ENCODE data around the gene RPS3.

RPS3 gene

GRCh38 chr11:75434051-75434450 is 34.7 kb downstream of the RPS3 start:
- H3K27ac ChIP-seq (ENCODE audit: low read length, poor library complexity, severe bottlenecking), result no peak overlapping the region
- H3K79me1 ChIP-seq (replicated peaks; ENCODE audit: low read length, poor library complexity, severe bottlenecking), result no peaks in the 10 kb centered on the region
- H2AK5ac ChIP-seq (ENCODE audit: low read length, severe bottlenecking), result no peak overlapping the region
- peaks cover 16% of the 10 kb centered on the region for H3K4me1 ChIP-seq (ENCODE audit: control insufficient read depth, insufficient read depth, low read depth, low read length)
- H4K8ac ChIP-seq (ENCODE audit: low read length), result no peak overlapping the region
- peaks cover 40 to 45% of the 10 kb centered on the region in 2 experiments for H3K27me3 ChIP-seq (ENCODE audit: control insufficient read depth in 1 of 2, insufficient read depth in 1 of 2, low read length in 2 of 2)
- peaks cover 4% of the 10 kb centered on the region for H3K9me3 ChIP-seq (ENCODE audit: control insufficient read depth, low read length)
- H3K14ac ChIP-seq (ENCODE audit: low read length in 2 of 2), result no peak overlapping the region
- no peak overlapping the region for H2BK5ac ChIP-seq (ENCODE audit: low read depth, low read length, poor library complexity, severe bottlenecking)
- WGBS, result 94% methylated on average over 4 of the region's 4 CpGs
- no peak overlapping the region for H2BK15ac ChIP-seq (ENCODE audit: low read depth, poor library complexity, severe bottlenecking)
- no peak overlapping the region for H3K4me3 ChIP-seq (ENCODE audit: insufficient read depth in 1 of 2, low read depth in 1 of 2, low read length in 2 of 2)
- H3K23ac ChIP-seq (ENCODE audit: low read length in 2 of 2), result no peak overlapping the region
- H3K36me3 ChIP-seq (ENCODE audit: control insufficient read depth in 1 of 2, insufficient read depth in 2 of 2, low read depth in 1 of 2, low read length in 2 of 2), result no peaks in the 10 kb centered on the region
- DNase-seq, result no peak
- no peak overlapping the region for H4K91ac ChIP-seq (ENCODE audit: low read length)
- H3K9ac ChIP-seq (ENCODE audit: low read length), result no peak overlapping the region
- no peak overlapping the region for H3K4ac ChIP-seq (ENCODE audit: low read depth in 1 of 2, low read length in 2 of 2)
- H2BK12ac ChIP-seq (ENCODE audit: low read length in 2 of 2), result no peak overlapping the region
- H3K18ac ChIP-seq (ENCODE audit: low read depth in 1 of 2, low read length in 2 of 2), result no peak overlapping the region
- H2BK120ac ChIP-seq (ENCODE audit: low read depth, low read length), result no peak overlapping the region
- H2AFZ ChIP-seq (ENCODE audit: low read depth, low read length), result no peak overlapping the region
- H3K4me2 ChIP-seq (ENCODE audit: low read length, poor library complexity, severe bottlenecking), result no peak overlapping the region

DNA sequence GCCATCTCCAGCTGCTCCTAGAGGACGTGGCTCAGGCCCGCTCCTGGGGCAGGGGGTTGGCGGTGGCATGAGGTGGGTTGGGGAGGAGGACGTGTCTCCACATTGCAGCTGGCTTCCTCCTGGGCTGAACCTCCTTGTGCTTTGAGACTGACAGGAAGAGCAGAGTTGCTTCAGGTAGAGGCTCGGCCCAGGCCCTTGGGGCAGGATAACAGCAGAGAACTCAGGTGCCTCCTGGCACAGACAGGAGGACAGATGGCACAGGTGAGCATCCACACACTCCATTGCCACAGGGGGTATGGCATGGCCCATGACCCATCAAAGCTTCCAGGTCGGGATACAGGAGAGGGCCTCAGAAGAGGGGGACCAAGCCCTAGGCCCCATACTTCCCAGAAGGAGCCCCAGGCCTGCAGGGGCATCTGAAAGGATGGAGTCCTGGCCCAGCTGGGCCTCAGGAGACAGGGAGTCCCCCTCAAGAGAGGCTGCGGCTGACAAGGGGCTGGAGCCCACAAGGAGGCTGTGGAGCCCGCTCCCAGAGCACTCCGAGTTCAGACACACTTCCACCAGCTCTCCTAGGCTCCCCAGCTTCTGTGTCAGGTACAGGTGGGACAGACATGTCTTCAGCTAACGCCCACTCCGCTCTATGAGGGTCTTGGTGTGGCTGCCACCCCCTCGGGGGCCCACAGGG is 35.7 kb downstream of the RPS3 start:
- no peak overlapping the region for H4K8ac ChIP-seq (ENCODE audit: low read length)
- H2BK5ac ChIP-seq (ENCODE audit: low read depth, low read length, poor library complexity, severe bottlenecking), result no peak overlapping the region
- no peak overlapping the region for H4K91ac ChIP-seq (ENCODE audit: low read length)
- no peak overlapping the region for H3K14ac ChIP-seq (ENCODE audit: low read length in 2 of 2)
- no peak overlapping the region for H2BK120ac ChIP-seq (ENCODE audit: low read depth, low read length)
- peaks cover 11% of the 10 kb centered on the region for H3K4me1 ChIP-seq (ENCODE audit: control insufficient read depth, insufficient read depth, low read depth, low read length)
- 75% methylated on average over 12 of the region's 12 CpGs for WGBS
- no peak overlapping the region for H2BK12ac ChIP-seq (ENCODE audit: low read length in 2 of 2)
- no peak overlapping the region for H3K9ac ChIP-seq (ENCODE audit: low read length)
- no peak overlapping the region for H3K4me2 ChIP-seq (ENCODE audit: low read length, poor library complexity, severe bottlenecking)
- no peak overlapping the region for H3K27ac ChIP-seq (ENCODE audit: low read length, poor library complexity, severe bottlenecking)
- no peak overlapping the region for H2BK15ac ChIP-seq (ENCODE audit: low read depth, poor library complexity, severe bottlenecking)
- no peak overlapping the region for H2AFZ ChIP-seq (ENCODE audit: low read depth, low read length)
- no peak overlapping the region for H2AK5ac ChIP-seq (ENCODE audit: low read length, severe bottlenecking)
- no peaks in the 10 kb centered on the region for H3K36me3 ChIP-seq (ENCODE audit: control insufficient read depth in 1 of 2, insufficient read depth in 2 of 2, low read depth in 1 of 2, low read length in 2 of 2)
- DNase-seq, result no peak
- H3K18ac ChIP-seq (ENCODE audit: low read depth in 1 of 2, low read length in 2 of 2), result no peak overlapping the region
- H3K4ac ChIP-seq (ENCODE audit: low read depth in 1 of 2, low read length in 2 of 2), result no peak overlapping the region
- H3K4me3 ChIP-seq (ENCODE audit: insufficient read depth in 1 of 2, low read depth in 1 of 2, low read length in 2 of 2), result no peak overlapping the region
- no peaks in the 10 kb centered on the region for H3K9me3 ChIP-seq (ENCODE audit: control insufficient read depth, low read length)
- H3K27me3 ChIP-seq (ENCODE audit: control insufficient read depth in 1 of 2, insufficient read depth in 1 of 2, low read length in 2 of 2), result peaks cover 35 to 38% of the 10 kb centered on the region in 2 experiments
- H3K79me1 ChIP-seq (replicated peaks; ENCODE audit: low read length, poor library complexity, severe bottlenecking), result no peaks in the 10 kb centered on the region
- no peak overlapping the region for H3K23ac ChIP-seq (ENCODE audit: low read length in 2 of 2)

GRCh38 chr11:75435571-75435925 is 36.2 kb downstream of the RPS3 start:
- H2BK12ac ChIP-seq (ENCODE audit: low read length in 2 of 2), result no peak overlapping the region
- no peak overlapping the region for H2BK5ac ChIP-seq (ENCODE audit: low read depth, low read length, poor library complexity, severe bottlenecking)
- H3K27me3 ChIP-seq (ENCODE audit: control insufficient read depth in 1 of 2, insufficient read depth in 1 of 2, low read length in 2 of 2), result peaks cover 34 to 35% of the 10 kb centered on the region in 2 experiments
- no peak overlapping the region for H3K23ac ChIP-seq (ENCODE audit: low read length in 2 of 2)
- no peak for DNase-seq
- H3K4me3 ChIP-seq (ENCODE audit: insufficient read depth in 1 of 2, low read depth in 1 of 2, low read length in 2 of 2), result no peak overlapping the region
- no peaks in the 10 kb centered on the region for H3K9me3 ChIP-seq (ENCODE audit: control insufficient read depth, low read length)
- no peak overlapping the region for H3K9ac ChIP-seq (ENCODE audit: low read length)
- no peak overlapping the region for H4K91ac ChIP-seq (ENCODE audit: low read length)
- no peak overlapping the region for H3K18ac ChIP-seq (ENCODE audit: low read depth in 1 of 2, low read length in 2 of 2)
- peak overlapping the region; percentile 15 for H2BK15ac ChIP-seq (ENCODE audit: low read depth, poor library complexity, severe bottlenecking)
- 88% methylated on average over 9 of the region's 9 CpGs for WGBS
- H2AFZ ChIP-seq (ENCODE audit: low read depth, low read length), result no peak overlapping the region
- no peak overlapping the region for H3K27ac ChIP-seq (ENCODE audit: low read length, poor library complexity, severe bottlenecking)
- no peak overlapping the region for H3K14ac ChIP-seq (ENCODE audit: low read length in 2 of 2)
- H2AK5ac ChIP-seq (ENCODE audit: low read length, severe bottlenecking), result no peak overlapping the region
- no peak overlapping the region for H4K8ac ChIP-seq (ENCODE audit: low read length)
- H2BK120ac ChIP-seq (ENCODE audit: low read depth, low read length), result no peak overlapping the region
- H3K4me1 ChIP-seq (ENCODE audit: control insufficient read depth, insufficient read depth, low read depth, low read length), result peaks cover 6% of the 10 kb centered on the region
- H3K36me3 ChIP-seq (ENCODE audit: control insufficient read depth in 1 of 2, insufficient read depth in 2 of 2, low read depth in 1 of 2, low read length in 2 of 2), result no peaks in the 10 kb centered on the region
- no peak overlapping the region for H3K4ac ChIP-seq (ENCODE audit: low read depth in 1 of 2, low read length in 2 of 2)
- no peak overlapping the region for H3K4me2 ChIP-seq (ENCODE audit: low read length, poor library complexity, severe bottlenecking)
- H3K79me1 ChIP-seq (replicated peaks; ENCODE audit: low read length, poor library complexity, severe bottlenecking), result no peaks in the 10 kb centered on the region

DNA sequence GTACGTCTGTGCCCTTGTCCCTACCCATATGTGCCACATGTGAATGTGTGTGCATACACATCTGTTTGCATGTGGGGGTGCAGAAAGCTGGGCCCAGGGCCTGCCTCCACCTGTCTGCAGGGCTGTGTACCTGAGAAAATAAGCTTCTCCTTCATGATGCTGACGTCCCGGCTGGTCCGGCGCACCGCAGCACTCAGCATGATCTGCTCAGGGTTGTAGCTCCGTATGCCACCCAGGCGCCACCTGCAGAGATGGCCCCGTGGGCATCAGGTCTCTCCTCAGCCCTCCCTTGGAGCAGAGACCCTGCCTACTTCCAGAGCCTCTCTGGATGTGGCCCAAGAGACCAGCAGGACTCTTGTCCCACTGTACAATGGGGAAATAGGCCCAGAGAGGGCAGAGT is 37.5 kb downstream of the RPS3 start:
- DNase-seq, result no peak
- WGBS, result 98% methylated on average over 8 of the region's 9 CpGs
- peaks cover 0 to 2% of the 10 kb centered on the region in 2 experiments for H3K36me3 ChIP-seq (ENCODE audit: control insufficient read depth in 1 of 2, insufficient read depth in 2 of 2, low read depth in 1 of 2, low read length in 2 of 2)

More for the DNA sequence above, 37.5 kb downstream of the RPS3 start:
- Histone ChIP-seq H3K18ac (ENCODE audit: low read depth in 1 of 2, low read length in 2 of 2) (no peak overlapping the region), H2BK5ac (ENCODE audit: low read depth, low read length, poor library complexity, severe bottlenecking) (no peak overlapping the region), H3K4me2 (ENCODE audit: low read length, poor library complexity, severe bottlenecking) (no peak overlapping the region), H3K79me1 (replicated peaks; ENCODE audit: low read length, poor library complexity, severe bottlenecking) (no peaks in the 10 kb centered on the region), H3K4me1 (ENCODE audit: control insufficient read depth, insufficient read depth, low read depth, low read length) (peaks cover 5% of the 10 kb centered on the region), H3K27ac (ENCODE audit: low read length, poor library complexity, severe bottlenecking) (no peak overlapping the region), H3K4ac (ENCODE audit: low read depth in 1 of 2, low read length in 2 of 2) (no peak overlapping the region), H2BK15ac (ENCODE audit: low read depth, poor library complexity, severe bottlenecking) (no peak overlapping the region), H3K9me3 (ENCODE audit: control insufficient read depth, low read length) (no peaks in the 10 kb centered on the region), H2BK12ac (ENCODE audit: low read length in 2 of 2) (no peak overlapping the region), H2AK5ac (ENCODE audit: low read length, severe bottlenecking) (no peak overlapping the region), H3K9ac (ENCODE audit: low read length) (no peak overlapping the region), H3K14ac (ENCODE audit: low read length in 2 of 2) (no peak overlapping the region), H2AFZ (ENCODE audit: low read depth, low read length) (no peak overlapping the region), H2BK120ac (ENCODE audit: low read depth, low read length) (no peak overlapping the region), H3K27me3 (ENCODE audit: control insufficient read depth in 1 of 2, insufficient read depth in 1 of 2, low read length in 2 of 2) (peaks cover 21 to 27% of the 10 kb centered on the region in 2 experiments), H3K23ac (ENCODE audit: low read length in 2 of 2) (no peak overlapping the region), H4K8ac (ENCODE audit: low read length) (no peak overlapping the region), H4K91ac (ENCODE audit: low read length) (no peak overlapping the region), H3K4me3 (ENCODE audit: insufficient read depth in 1 of 2, low read depth in 1 of 2, low read length in 2 of 2) (no peak overlapping the region)

Data from mesenchymal stem cell (in vitro differentiated cells and primary cell).